Psoas muscle (tissue), 8 donors: ENCODE results near the gene ST6GAL1. TPM values are rescaled to one million over a fixed set of nuclear protein-coding genes. Genes with fewer than 3 reads are reported as not detected.

ENCODE experiments used
- ATAC-seq, 4 donors: fragments of 200-7000 bp; cut with Tn5 transposase; one replicate each; pipeline ENCODE4 v1.9.1; 2020; ENCODE audit warnings: moderate library complexity in 3 of 4, mild to moderate bottlenecking in 2 of 4
- DNase-seq, 2 donors: peaks; one replicate each; pipeline ENCODE4 v3.0.0-alpha.2; 2020
- H3K27ac ChIP-seq: fragments of 200-600 bp; one replicate; pipeline ENCODE4 v1.8.0; 2022
- H3K27me3 ChIP-seq, 3 donors: fragments of 200-600 bp in 1 of 3; one replicate each; pipeline versions ENCODE4 v1.6.1 to v1.8.0; 2013 to 2022; ENCODE audit warnings: low read length in 2 of 3, mild to moderate bottlenecking in 2 of 3, moderate library complexity in 1 of 3; ENCODE audit not compliant: insufficient read depth in 3 of 3
- H3K36me3 ChIP-seq, 2 donors: fragments of 200-600 bp in 1 of 2; one replicate each; pipeline versions ENCODE4 v1.6.1 to v1.8.0; 2013 to 2022; ENCODE audit warnings: low read depth in 1 of 2, mild to moderate bottlenecking in 1 of 2, moderate library complexity in 1 of 2; ENCODE audit not compliant: insufficient read depth in 1 of 2
- H3K4me1 ChIP-seq: fragments of 200-600 bp; one replicate; pipeline ENCODE4 v1.8.0; 2022
- H3K4me3 ChIP-seq: fragments of 200-600 bp; one replicate; pipeline ENCODE4 v1.8.0; 2022; ENCODE audit warnings: mild to moderate bottlenecking
- H3K9me3 ChIP-seq: fragments of 200-600 bp; one replicate; pipeline ENCODE4 v1.8.0; 2022
- WGBS, 3 donors: extraction: QIAGEN DNeasy Blood & Tissue Kit; methylation state at CpG; one replicate each; pipeline versions ENCODE4 v1.1.6 to v1.1.7; 2013; 5-methylcytosine and 5-hydroxymethylcytosine counted together
- intact Hi-C, 2 donors: fragments of 100-400 bp; cut with DNase I; formaldehyde crosslinking; loops; one replicate each; pipeline versions ENCODE4 v1.11.0 to v1.14.2; 2022
- polyA plus RNA-seq, 3 donors: library from polyadenylated mRNA; stranded (reverse); fragments of 200-250 nt; gene quantifications; one replicate each; pipeline ENCODE4 v1.2.3, GENCODE V29; 2013
- total RNA-seq, 4 donors: library from RNA; stranded (reverse); fragmentation: NEBNext Ultra II Directional in 2 of 4; extraction: Animal tissue kit (Norgen Biotek cat#: 25700) in 2 of 4; gene quantifications; one replicate each; pipeline versions ENCODE4 v1.2.1 to v1.2.4, GENCODE V29; 2021 to 2023
- TF ChIP-seq, protein P1 (sequence below): fragments of 200-600 bp; IDR thresholded peaks from one replicate; pipeline ENCODE4 v1.8.0; 2022; ENCODE audit warnings: antibody characterized with exemption
- donor health status: healthy with polysubstance abuse.
- donor health status: DM: no; HTN: no; CAD: no; lungs with moderate emphysema.
- donor health status: Bipolar disorder and iron deficiency.
- donor health status: healthy.
- donor health status: DM: yes; HTN: yes; CAD: no.
- donor health status: DM: no; HTN: no; CAD: no.
- donor health status: DM: no; HTN: no; CAD: no.
- donor health status: DM: yes; HTN: yes; CAD: no.

Gene ST6GAL1
- total and polyA plus RNA-seq, 7 donors: 4.2 to 25.0 (median 15.3) TPM

DNA sequence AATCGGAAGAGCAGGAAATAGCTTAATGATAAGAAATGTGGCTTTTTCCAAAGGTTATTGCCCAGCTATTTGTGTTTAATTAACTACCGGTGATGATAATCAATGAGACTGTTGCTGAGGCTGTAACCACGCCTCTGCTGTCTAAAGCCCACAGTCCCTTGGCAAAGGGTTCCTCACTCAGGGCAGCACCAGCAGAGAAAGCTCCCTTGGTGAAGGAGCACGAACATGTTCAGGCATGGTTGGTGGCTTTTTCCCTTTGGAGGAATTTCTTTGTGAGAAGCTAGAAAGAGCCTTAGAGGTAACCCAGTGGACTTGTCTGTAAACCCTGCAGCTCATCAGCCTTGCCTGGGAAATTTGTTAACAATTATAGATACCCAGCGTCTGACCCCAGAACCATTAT lies 7.5 kb upstream of the ST6GAL1 start:
- H3K27me3 ChIP-seq: no peaks in the 10 kb centered on the region
- TF ChIP-seq, protein P1, sequence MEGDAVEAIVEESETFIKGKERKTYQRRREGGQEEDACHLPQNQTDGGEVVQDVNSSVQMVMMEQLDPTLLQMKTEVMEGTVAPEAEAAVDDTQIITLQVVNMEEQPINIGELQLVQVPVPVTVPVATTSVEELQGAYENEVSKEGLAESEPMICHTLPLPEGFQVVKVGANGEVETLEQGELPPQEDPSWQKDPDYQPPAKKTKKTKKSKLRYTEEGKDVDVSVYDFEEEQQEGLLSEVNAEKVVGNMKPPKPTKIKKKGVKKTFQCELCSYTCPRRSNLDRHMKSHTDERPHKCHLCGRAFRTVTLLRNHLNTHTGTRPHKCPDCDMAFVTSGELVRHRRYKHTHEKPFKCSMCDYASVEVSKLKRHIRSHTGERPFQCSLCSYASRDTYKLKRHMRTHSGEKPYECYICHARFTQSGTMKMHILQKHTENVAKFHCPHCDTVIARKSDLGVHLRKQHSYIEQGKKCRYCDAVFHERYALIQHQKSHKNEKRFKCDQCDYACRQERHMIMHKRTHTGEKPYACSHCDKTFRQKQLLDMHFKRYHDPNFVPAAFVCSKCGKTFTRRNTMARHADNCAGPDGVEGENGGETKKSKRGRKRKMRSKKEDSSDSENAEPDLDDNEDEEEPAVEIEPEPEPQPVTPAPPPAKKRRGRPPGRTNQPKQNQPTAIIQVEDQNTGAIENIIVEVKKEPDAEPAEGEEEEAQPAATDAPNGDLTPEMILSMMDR: no peak
- no peaks in the 10 kb centered on the region for H3K4me1 ChIP-seq
- H3K27ac ChIP-seq: no peak overlapping the region
- H3K4me3 ChIP-seq: no peak overlapping the region
- DNase-seq (no peak), ATAC-seq (no peak)
- H3K9me3 ChIP-seq: no peaks in the 10 kb centered on the region
- 87 to 93% (median 90%) methylated on average over 5 of the region's 5 CpGs for WGBS, 3 donors
- no peaks in the 10 kb centered on the region for H3K36me3 ChIP-seq
- intact Hi-C loops: no loop called here

DNA sequence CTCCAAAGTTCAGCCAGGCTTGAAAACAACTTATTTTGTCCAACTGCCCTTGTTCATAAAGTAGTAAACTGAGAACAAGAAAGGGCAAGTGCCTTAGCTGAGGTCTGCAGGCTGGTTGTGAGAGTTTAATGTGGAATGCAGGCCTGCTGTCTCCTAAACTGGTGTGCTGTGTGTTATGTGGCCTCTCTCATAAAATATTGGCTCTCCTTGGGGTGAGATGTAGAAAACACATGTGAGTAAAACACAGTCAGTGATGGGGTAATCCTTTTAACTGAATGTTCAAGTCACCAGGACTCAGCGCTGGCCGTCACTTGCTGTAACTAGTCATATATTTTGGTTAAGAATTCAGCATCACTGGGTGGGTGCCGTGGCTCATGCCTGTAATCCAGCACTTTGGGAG lies 7.1 kb upstream of the ST6GAL1 start:
- H3K9me3 ChIP-seq: no peaks in the 10 kb centered on the region
- intact Hi-C loops: no loop called here
- H3K36me3 ChIP-seq: no peaks in the 10 kb centered on the region
- ATAC-seq (no peak), DNase-seq (no peak)
- H3K27ac ChIP-seq: no peak overlapping the region
- 86 to 92% (median 86%) methylated on average over 3 of the region's 3 CpGs for WGBS, 3 donors
- no peak overlapping the region for H3K4me3 ChIP-seq
- no peaks in the 10 kb centered on the region for H3K4me1 ChIP-seq
- TF ChIP-seq, protein P1: no peak
- H3K27me3 ChIP-seq: no peaks in the 10 kb centered on the region

DNA sequence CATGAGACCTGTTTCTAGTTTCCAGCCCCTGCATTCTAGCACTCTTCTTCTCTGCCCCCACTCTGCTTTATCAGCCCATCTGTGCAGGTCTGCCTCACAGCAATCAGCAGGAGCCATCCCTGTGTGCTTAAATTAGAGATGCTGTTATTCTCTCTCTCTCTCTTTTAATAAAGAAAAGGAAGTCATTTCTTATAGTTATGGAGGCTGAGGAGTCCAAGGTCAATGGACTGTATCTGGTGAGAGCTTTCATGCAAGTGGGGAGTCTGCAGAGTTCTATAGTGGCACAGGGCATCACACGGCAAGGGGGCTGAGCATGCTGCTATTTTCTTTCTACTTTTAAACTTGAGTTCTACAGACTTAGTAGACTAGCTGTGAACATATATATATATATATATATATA lies 4.5 kb upstream of the ST6GAL1 start:
- intact Hi-C loops: loop anchor here in 1 of 2 donors (5.0 kb wide), 1 partner anchor 74 kb away; no protein-coding TSS in a partner anchor
- WGBS, 3 donors: 94 to 97% (median 96%) methylated on average over 1 of the region's 1 CpG
- H3K4me1 ChIP-seq: peaks cover 17% of the 10 kb centered on the region
- ATAC-seq: no peak
- no peaks in the 10 kb centered on the region for H3K36me3 ChIP-seq
- DNase-seq: no peak
- TF ChIP-seq, protein P1: no peak
- H3K4me3 ChIP-seq: no peak overlapping the region
- no peaks in the 10 kb centered on the region for H3K9me3 ChIP-seq
- no peak overlapping the region for H3K27ac ChIP-seq
- no peaks in the 10 kb centered on the region for H3K27me3 ChIP-seq

DNA sequence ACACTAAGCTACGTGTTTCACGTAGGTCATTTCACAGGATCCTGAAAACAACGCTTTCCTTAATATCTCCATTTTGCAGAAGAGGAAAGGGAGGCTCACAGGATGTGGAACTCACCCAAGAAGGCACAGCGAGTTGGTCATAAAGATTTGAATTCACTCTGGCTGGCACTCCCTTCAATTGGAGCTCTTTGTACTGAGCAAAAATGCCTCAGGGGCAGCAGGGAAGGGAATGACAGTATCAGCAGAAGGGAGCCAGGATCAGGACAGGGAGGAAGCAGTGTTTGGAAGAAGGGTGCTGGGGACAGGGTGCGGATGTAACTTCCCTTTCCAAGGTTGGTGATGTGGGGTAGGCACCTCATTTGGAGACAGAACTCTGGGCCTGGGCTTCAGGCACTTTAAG lies 1.1 kb upstream of the ST6GAL1 start:
- TF ChIP-seq, protein P1: no peak
- Histone ChIP-seq H3K9me3 (no peaks in the 10 kb centered on the region), H3K27me3 (no peaks in the 10 kb centered on the region), H3K4me3 (peak overlapping the region; percentile 99), H3K4me1 (peaks cover 27% of the 10 kb centered on the region), H3K27ac (peak overlapping the region; percentile 89), H3K36me3 (peaks cover 0 to 7% of the 10 kb centered on the region in 2 donors)
- DNase-seq (no peak), ATAC-seq (no peak)
- 64 to 78% (median 72%) methylated on average over 5 of the region's 5 CpGs for WGBS, 3 donors
- intact Hi-C loops: loop anchor here in 1 of 2 donors (5.0 kb wide), 1 partner anchor 77 kb away; no protein-coding TSS in a partner anchor

DNA sequence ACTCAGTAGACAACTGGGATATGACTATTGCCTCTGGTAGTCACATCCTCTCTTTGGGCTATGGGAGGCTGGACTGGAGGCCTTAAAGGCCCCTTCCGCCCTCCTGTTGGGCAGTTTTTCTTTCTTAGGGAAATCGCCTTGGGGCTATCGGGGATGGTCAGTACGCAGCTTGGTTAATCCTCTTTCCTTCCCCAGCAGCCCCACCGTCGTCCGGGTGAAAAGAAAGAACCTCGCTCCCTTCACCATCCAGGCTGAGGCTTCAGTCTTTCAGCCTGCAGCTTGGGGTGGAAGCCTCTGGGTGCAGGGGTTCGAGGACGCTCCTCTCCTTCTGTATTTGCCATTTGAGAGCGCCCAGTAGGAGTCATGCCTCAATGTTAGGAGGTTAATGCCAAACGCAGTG lies 641 bp upstream of the ST6GAL1 start:
- peaks cover 27% of the 10 kb centered on the region for H3K4me1 ChIP-seq
- intact Hi-C loops: loop anchor here (2.0 to 10.0 kb wide), 4 partner anchors 48 to 235 kb away; no protein-coding TSS in a partner anchor
- peak overlapping the region; percentile 99 for H3K4me3 ChIP-seq
- ATAC-seq (no peak), DNase-seq (no peak)
- TF ChIP-seq, protein P1: no peak
- no peaks in the 10 kb centered on the region for H3K27me3 ChIP-seq
- 66 to 72% (median 69%) methylated on average over 12 of the region's 12 CpGs for WGBS, 3 donors
- no peaks in the 10 kb centered on the region for H3K9me3 ChIP-seq
- H3K36me3 ChIP-seq: peaks cover 0 to 7% of the 10 kb centered on the region in 2 donors
- H3K27ac ChIP-seq: peak overlapping the region; percentile 89
